ENCODE data around the gene ABO. TPM values are rescaled to one million over a fixed set of nuclear protein-coding genes. Genes with fewer than 3 reads are reported as not detected.

The ABO gene
- total and polyA plus RNA-seq, 9 of the 15 experiments (the other 6 are each of a cell fraction or from before 2014, with no cell fraction given): 5.0 to 21.9 (median 11.9) TPM

- TF ChIP-seq KAT7 (CRISPR knock-in tag; IDR thresholded peaks at IDR 0.05; ENCODE audit: borderline replicate concordance) (no peak), RFX1 (IDR thresholded peaks at IDR 0.05) (no peak), CCNT2 (IDR thresholded peaks at IDR 0.05; ENCODE audit: borderline replicate concordance, extremely low read depth, insufficient read length, low read depth, low read length) (no peak), IFI16 (CRISPR knock-in tag; IDR thresholded peaks at IDR 0.05) (no peak), ETS2 (tag; IDR thresholded peaks at IDR 0.05; ENCODE audit: borderline replicate concordance, poor library complexity, severe bottlenecking) (no peak), NFYB (IDR thresholded peaks at IDR 0.05; ENCODE audit: extremely low read depth, insufficient read length) (no peak), ATF6 (CRISPR knock-in tag; IDR thresholded peaks at IDR 0.05) (no peak), PPARD (CRISPR knock-in tag; IDR thresholded peaks at IDR 0.05) (no peak), RERE (CRISPR knock-in tag; IDR thresholded peaks at IDR 0.05; ENCODE audit: borderline replicate concordance) (no peak), RCOR1 (IDR thresholded peaks at IDR 0.05; ENCODE audit: borderline replicate concordance in 1 of 2, low read depth in 2 of 2, low read length in 2 of 2) (peak in 1 of 2 experiments; percentile 59; a peak in 1 of 4 replicates), ZNF398 (CRISPR knock-in tag; IDR thresholded peaks at IDR 0.05) (no peak), ARID1B (IDR thresholded peaks at IDR 0.05) (0 out of 2 replicates have a peak, but pooled peaks have one; percentile 32), ZNF707 (CRISPR knock-in tag; conservative IDR thresholded peaks at IDR 0.05) (no peak), LARP7 (IDR thresholded peaks at IDR 0.05) (peak; percentile 78; the same call in 1 of the 2 replicates), NR0B1 (IDR thresholded peaks at IDR 0.05; ENCODE audit: partially characterized antibody) (no peak)
Measured at GRCh38 chr9:133238851-133239532, 36.0 kb downstream of the ABO start (continued).

All from K562 (cell line).